ENCODE measurements around the gene ZNF646. TPM values are rescaled to one million over a fixed set of nuclear protein-coding genes. Genes with fewer than 3 reads are reported as not detected.
A peak's percentile ranks its signal among the peaks of the same experiment; 100 is the strongest.

Gene ZNF646
- total and polyA plus RNA-seq, 2 of the 13 experiments (the other 11 are each of a cell fraction or from before 2014, with no cell fraction given) = 3.4 to 10.9 TPM

GRCh38 chr16:31106509-31107464, 32.6 kb downstream of the ZNF646 start (continued):
- TF ChIP-seq CAMTA2 (CRISPR knock-in tag; IDR thresholded peaks at IDR 0.05; ENCODE audit: borderline replicate concordance) (0 out of 2 replicates have a peak, but pooled peaks have one; percentile 40), ZNF557 (CRISPR knock-in tag; IDR thresholded peaks at IDR 0.05) (0 out of 2 replicates have a peak, but pooled peaks have one; percentile 49), CHD2 (IDR thresholded peaks at IDR 0.05; ENCODE audit: low read depth, low read length) (no peak), ZFY (CRISPR knock-in tag; IDR thresholded peaks at IDR 0.05) (peak; percentile 58), NONO (IDR thresholded peaks at IDR 0.05) (no peak), NONO (CRISPR knock-in tag; conservative IDR thresholded peaks at IDR 0.05) (no peak), ZSCAN30 (CRISPR knock-in tag; IDR thresholded peaks at IDR 0.05) (no peak), ZNF547 (CRISPR knock-in tag; IDR thresholded peaks at IDR 0.05) (no peak), ZNF263 (CRISPR knock-in tag; IDR thresholded peaks at IDR 0.05) (0 out of 2 replicates have a peak, but pooled peaks have one; percentile 10), ZC3H13 (CRISPR knock-in tag; IDR thresholded peaks at IDR 0.05) (no peak), GLI4 (CRISPR knock-in tag; IDR thresholded peaks at IDR 0.05; ENCODE audit: borderline replicate concordance) (no peak; the same call in 1 of the 2 replicates), CBX2 (IDR thresholded peaks at IDR 0.05; ENCODE audit: low read depth, low read length) (no peak), CBX2 (CRISPR knock-in tag; IDR thresholded peaks at IDR 0.05; ENCODE audit: low read depth) (no peak), SRSF1 (optimal IDR thresholded peaks at IDR 0.05; ENCODE audit: low read depth, low read length) (no peak), ZNF207 (IDR thresholded peaks at IDR 0.05; ENCODE audit: borderline replicate concordance) (no peak), ARID5B (CRISPR knock-in tag; IDR thresholded peaks at IDR 0.05) (no peak), ZBTB33 (CRISPR knock-in tag; IDR thresholded peaks at IDR 0.05) (peak; percentile 62; the same call in 1 of the 2 replicates), ZNF75D (CRISPR knock-in tag; IDR thresholded peaks at IDR 0.05; ENCODE audit: borderline replicate concordance) (no peak), SPEN (CRISPR knock-in tag; IDR thresholded peaks at IDR 0.05; ENCODE audit: low read depth) (no peak), SSRP1 (CRISPR knock-in tag; IDR thresholded peaks at IDR 0.05) (no peak), HES4 (CRISPR knock-in tag; IDR thresholded peaks at IDR 0.05; ENCODE audit: borderline replicate concordance) (0 out of 2 replicates have a peak, but pooled peaks have one; percentile 45), XRCC5 (optimal IDR thresholded peaks at IDR 0.05; ENCODE audit: low read length) (no peak), FOXK2 (IDR thresholded peaks at IDR 0.05) (no peak)
- TF ChIP-seq, protein P1, sequence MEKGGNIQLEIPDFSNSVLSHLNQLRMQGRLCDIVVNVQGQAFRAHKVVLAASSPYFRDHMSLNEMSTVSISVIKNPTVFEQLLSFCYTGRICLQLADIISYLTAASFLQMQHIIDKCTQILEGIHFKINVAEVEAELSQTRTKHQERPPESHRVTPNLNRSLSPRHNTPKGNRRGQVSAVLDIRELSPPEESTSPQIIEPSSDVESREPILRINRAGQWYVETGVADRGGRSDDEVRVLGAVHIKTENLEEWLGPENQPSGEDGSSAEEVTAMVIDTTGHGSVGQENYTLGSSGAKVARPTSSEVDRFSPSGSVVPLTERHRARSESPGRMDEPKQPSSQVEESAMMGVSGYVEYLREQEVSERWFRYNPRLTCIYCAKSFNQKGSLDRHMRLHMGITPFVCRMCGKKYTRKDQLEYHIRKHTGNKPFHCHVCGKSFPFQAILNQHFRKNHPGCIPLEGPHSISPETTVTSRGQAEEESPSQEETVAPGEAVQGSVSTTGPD (CRISPR knock-in tag; IDR thresholded peaks at IDR 0.05) = 0 out of 2 replicates have a peak, but pooled peaks have one; percentile 67
